ENCODE data around the gene BOC.
"Not testable (repeated sequence)": the region's sequence is repeated elsewhere in the genome, so short reads cannot be mapped to it uniquely, and the experiment has no call there.

The BOC gene
- long read RNA-seq, donor 1, full-length matches to known transcripts, result 3 of 26 reads
- long read RNA-seq, donor 1, partial matches to known transcripts, result 23 of 26 reads
- long read RNA-seq, donor 1, other reads (novel, unspliced or antisense), result 0 of 26 reads
- long read RNA-seq, donor 2, result 0 reads
- long read RNA-seq, donor 3, partial matches to known transcripts, result 0 of 1 reads
- long read RNA-seq, donor 3, other reads (novel, unspliced or antisense), result 0 of 1 reads
- long read RNA-seq, donor 4, partial matches to known transcripts, result 21 of 25 reads
- long read RNA-seq, donor 4, other reads (novel, unspliced or antisense), result 0 of 25 reads
- long read RNA-seq, donor 5, full-length matches to known transcripts, result 1 of 16 reads
- long read RNA-seq, donor 5, partial matches to known transcripts, result 15 of 16 reads
- long read RNA-seq, donor 5, other reads (novel, unspliced or antisense), result 0 of 16 reads
- long read RNA-seq, donor 6, partial matches to known transcripts, result 10 of 10 reads
- long read RNA-seq, donor 6, other reads (novel, unspliced or antisense), result 0 of 10 reads
- long read RNA-seq, donor 7, result 0 reads
- long read RNA-seq, donor 8, partial matches to known transcripts, result 0 of 1 reads
- long read RNA-seq, donor 8, other reads (novel, unspliced or antisense), result 0 of 1 reads

DNA sequence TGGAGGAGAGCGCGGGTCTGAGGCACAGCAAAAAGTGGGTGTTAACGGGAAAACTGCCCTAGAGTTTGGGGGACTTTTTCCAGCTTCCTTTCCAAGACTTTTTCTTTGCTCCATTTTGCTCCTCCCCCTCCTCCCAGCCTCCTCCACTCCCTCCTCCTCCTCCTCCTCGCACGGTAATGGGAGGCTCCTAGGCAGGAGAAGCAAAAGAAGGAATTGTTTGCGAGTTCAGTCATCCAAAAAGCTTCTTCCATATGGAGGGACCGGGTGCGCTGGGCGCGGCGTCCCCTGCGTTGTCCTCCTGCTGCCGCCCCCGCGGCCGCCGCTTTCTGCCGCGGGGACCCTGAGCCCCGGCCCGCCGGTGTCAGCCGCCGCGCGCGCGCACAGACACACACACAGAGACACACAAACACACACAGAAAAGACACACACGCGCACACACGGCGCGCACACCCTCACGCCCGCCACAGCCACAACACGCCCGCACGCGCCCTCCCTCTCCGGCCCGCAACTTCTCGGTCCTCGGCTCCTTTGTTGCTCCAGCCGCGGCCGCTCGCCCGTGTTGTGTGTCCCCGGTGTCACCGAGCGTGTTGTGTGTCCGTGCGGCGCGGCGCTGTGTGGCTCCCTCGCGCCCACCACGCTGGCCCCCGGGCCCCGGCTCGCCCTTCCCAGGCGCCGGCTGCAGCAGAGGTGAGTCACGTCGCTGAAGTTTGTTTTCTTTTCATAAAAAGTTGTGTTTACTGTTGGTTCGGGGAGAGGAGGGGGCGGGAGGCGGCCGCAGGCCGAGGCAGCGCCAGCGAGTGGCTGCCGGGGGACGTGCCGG lies at the start of gene BOC:
Gene BOC, plus strand, starts transcription at position 228 of the 820 bp plus-strand sequence. CDS start 38,246 bp downstream, outside the sequence.
- DNase-seq, result peak; percentile 98

DNA sequence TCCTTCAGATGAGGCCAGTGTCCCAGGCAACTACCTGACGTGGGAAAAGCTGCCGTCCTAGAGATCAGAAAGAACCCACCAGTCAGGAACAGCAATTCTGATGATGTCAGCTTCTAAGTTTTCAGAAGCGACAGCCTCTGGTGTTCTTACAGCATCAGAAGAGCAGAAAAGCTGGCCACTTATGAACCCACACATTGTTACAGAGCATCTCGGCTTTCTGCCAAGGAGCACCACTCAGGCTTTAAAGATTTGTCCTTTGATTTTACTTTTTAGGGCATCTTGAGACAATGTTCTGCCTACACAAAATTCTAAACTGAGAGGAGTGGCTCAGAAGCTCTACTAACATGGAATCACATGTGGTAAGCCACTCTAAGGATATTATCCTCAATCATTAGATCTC lies 49.7 kb upstream of the BOC start:
- DNase-seq, result no peak

- DNase-seq, result no peak
Measured at GRCh38 chr3:113163152-113163551, 48.2 kb upstream of the BOC start.

DNA sequence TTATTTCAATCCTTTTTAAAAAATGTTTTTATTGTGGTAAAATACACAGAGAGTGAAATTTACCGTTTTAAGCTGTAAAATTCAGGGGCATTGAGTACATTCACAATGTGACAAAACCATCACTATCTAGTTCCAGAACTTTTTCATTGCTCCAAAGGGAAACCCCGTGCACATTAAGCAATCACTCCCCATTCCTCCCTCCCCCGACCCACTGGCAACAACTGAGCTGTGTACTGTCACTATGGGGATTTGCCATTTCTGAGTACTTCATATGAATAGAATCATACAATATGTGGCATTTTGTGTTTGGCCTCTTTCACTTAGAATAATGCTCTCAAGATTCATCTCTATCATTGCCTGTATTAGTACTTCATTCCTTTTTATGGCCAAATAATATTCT lies 45.5 kb upstream of the BOC start:
- DNase-seq, result no peak

DNA sequence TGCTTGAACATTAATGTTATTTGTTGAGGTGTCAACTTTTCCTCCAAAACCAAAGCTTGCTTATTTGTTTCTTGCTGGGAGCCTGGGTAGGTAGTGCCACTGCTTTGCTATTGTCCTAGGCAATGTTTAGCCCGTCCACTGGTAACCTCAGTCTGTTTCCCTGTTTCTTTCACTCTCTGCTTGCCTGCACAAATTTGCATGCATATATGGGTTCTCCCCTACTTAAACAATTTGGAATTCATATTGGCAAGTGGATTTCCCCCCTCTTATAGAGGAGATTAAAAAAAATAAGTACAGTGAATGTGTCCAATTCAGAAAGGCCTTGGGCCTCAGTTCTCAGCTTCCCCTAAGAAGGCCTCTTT lies 45.0 kb upstream of the BOC start:
- DNase-seq, result no peak

GRCh38 chr3:113166719-113167492 lies 44.5 kb upstream of the BOC start:
- peak; percentile 76 for DNase-seq

- DNase-seq, result no peak
Measured at GRCh38 chr3:113167825-113168801, 43.2 kb upstream of the BOC start.

GRCh38 chr3:113169891-113170452 lies 41.4 kb upstream of the BOC start:
- DNase-seq, result no peak

DNA sequence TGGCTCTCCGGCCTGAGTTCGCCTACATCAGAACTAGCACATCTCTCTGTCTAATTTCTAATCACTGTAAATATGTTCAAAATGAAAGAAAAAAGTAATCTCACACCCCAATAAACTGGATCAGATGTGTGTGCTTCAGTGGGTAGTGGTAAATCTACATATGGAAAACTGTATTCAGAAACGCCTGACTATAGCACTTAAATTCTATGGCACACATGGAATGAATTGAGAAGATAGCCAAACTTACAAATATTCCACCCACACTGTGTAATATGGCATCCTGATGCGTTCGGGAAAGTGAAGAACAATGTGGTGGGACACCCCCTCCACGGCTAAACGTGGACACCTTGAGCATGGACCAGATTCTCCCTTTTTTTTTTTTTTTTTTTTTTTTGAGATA lies 40.6 kb upstream of the BOC start:
- DNase-seq, result no peak

DNA sequence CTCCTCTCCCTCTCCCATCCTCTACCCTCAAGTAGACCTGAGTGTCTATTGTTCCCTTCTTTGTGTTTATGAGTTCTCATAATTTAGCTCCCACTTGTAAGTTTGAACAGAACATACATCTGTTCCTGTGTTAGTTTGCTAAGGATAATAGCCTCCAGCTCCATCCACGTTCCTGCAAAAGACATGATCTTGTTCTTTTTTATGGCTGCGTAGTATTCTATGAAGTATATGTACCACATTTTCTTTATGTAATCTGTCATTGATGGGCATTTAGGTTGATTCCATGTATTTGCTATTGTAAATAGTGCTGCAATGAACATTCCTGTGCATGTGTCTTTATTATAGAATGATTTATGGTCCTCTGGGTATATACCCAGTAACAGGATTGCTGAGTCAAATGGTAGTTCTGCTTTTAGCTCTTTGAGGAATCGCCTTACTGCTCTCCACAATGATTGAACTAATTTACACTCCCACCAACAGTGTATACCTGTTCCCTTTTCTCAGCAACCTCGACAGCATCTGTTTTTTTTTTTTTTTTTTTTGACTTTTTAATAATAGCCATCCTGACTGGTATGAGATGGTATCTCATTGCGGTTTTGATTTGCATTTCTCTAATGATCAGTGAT lies 39.6 kb upstream of the BOC start:
- not testable (repeated sequence) for DNase-seq

- DNase-seq, result no peak
Measured at GRCh38 chr3:113173102-113173501, 38.3 kb upstream of the BOC start.

DNA sequence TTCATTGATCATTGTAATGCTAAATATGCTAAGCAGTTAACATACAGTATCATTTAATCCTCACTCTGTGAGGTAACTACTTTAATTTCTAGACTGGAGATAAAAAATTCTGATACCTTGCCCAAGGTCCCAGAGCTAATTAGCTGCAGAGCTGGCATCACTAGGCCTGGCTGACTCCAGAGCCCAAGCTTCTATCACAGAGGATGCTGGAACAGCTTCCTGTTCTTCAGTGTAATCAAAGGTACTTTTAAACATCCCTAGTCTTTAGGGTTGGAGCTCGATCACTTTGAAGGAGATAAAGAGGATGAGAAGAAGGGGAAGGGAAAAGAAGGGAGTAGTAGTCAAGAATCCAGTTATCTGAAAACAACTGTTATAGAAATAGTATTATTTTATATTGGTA lies 37.1 kb upstream of the BOC start:
- DNase-seq, result no peak

DNA sequence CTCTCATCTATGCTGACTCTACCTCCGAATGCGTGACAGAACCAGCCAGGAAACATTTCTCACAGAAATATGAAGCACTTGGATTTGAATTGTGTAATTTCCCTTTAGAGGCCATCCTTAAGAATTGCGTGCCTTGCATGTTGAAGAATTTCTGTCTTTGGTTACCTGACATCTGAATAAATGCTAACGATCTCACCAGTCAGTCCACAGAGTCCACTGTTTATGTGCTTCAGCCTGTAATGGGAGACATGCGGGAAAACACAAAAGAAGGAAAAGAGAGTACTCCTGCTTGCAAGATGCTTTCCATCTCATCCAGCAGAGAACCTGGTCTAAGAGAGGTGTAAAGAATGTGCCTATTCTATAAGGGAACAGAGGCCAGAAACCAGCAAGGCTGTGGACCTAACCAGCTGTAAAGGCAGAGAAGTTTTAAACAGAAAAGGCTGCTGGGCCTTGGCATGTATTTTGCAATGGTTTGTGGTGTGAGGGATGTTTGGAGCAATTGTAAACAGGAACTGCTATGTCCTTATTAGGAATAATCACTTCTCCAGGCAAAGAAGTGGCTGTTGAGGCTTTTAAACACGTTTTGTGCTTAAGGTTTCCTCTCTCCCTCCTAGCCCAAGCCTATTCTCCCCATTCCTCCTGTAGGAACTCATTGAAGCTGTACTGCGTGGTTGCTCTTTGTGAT lies 36.4 kb upstream of the BOC start:
- no peak for DNase-seq

DNA sequence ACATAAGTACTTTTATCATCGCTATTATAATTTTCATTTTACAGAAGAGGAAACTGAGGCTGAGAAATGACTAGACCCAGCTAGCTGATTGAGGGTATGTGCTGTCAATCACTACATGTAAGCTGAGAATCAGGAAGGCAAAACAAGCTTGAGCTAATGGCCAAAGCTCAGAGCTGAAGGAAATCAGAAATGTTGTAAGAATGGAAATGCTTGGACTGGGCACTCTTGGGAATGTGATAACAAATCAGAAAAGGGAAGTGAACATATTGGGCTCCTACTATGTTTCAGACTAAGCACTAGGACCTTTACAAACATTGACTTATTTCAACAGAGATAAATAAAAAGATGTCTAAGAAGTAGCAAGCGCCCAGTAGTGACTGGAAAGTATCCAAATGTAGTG lies 33.8 kb upstream of the BOC start:
- no peak for DNase-seq

- no peak for DNase-seq
Measured at GRCh38 chr3:113179235-113179824, 32.0 kb upstream of the BOC start.

- DNase-seq, result no peak
Measured at GRCh38 chr3:113183748-113184661, 27.4 kb upstream of the BOC start.

GRCh38 chr3:113185194-113185835 lies 26.0 kb upstream of the BOC start:
- no peak for DNase-seq

GRCh38 chr3:113186566-113186965 lies 24.8 kb upstream of the BOC start:
- DNase-seq, result no peak
